GM12874 (cell line): ENCODE measurements around the gene RSPH6A.

Source experiments
- TF ChIP-seq, protein P1 (sequence below): IDR thresholded peaks from 2 replicates; pipeline ENCODE4 v1.5.1; 2011; ENCODE audit warnings: low read depth, mild to moderate bottlenecking, control low read depth, low read length, moderate library complexity; ENCODE audit not compliant: insufficient read depth

Gene RSPH6A

DNA sequence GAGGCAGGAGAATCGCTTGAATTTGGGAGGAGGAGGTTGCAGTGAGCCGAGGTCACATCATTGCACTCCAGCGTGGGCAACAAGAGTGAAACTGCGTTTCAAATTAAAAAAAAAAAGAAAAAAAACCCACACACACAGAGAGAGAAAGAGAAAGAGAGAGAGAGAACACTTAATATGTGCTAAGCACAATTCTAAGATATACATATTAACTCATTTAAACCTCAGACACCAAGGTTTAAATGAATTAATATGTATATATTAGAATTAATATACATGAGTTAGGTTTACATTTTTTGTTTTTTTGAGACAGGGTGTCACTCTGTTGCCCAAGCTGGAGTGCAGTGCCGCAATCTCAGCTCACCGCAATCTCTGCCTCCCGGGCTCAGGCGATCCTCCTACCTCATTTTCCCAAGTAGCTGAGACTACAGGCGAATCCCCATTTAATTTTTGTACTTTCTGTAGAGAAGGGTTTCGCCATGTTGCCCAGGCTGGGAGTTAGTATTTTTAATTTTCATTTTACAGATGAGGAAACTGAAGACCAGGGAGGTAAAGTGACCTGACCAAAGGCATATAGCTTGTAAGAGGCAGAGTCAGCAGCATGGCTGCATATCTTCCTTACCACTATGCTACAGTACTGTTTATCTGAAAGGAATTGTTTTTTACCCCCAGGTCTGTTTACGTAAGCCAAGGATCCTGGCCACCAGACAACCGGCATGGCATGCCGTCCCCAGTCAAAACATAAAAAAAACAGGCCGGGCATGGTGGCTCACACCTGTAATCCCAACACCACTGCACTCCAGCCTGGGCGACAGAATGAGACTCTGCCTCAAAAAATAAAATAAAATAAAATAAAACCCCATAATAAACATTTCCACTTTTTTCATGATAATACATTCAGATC is 45.5 kb upstream of the RSPH6A start:
- TF ChIP-seq, protein P1, sequence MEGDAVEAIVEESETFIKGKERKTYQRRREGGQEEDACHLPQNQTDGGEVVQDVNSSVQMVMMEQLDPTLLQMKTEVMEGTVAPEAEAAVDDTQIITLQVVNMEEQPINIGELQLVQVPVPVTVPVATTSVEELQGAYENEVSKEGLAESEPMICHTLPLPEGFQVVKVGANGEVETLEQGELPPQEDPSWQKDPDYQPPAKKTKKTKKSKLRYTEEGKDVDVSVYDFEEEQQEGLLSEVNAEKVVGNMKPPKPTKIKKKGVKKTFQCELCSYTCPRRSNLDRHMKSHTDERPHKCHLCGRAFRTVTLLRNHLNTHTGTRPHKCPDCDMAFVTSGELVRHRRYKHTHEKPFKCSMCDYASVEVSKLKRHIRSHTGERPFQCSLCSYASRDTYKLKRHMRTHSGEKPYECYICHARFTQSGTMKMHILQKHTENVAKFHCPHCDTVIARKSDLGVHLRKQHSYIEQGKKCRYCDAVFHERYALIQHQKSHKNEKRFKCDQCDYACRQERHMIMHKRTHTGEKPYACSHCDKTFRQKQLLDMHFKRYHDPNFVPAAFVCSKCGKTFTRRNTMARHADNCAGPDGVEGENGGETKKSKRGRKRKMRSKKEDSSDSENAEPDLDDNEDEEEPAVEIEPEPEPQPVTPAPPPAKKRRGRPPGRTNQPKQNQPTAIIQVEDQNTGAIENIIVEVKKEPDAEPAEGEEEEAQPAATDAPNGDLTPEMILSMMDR: no peak

- TF ChIP-seq, protein P1: no peak
Measured at GRCh38 chr19:45854167-45854778, 39.2 kb upstream of the RSPH6A start.

DNA sequence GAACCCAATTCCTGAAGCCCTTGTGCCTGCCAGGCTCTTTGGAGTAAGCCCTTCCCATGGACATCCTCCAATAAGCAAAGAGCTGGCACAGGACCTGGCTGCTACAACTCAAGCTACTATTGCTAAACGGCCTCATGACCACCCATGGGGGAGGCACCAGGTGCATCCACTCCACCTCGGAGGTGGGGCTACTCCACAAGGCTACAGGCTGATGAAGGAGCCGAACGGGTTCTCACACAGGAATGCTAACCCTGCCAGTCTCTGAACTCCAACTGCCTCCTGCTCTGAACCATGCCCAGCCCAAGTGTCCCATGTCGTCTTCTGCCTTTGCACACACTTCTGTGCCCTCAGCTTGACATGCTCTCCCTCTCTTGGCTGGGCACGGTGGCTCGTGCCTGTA is 37.9 kb upstream of the RSPH6A start:
- TF ChIP-seq, protein P1: no peak

- TF ChIP-seq, protein P1: no peak
Measured at GRCh38 chr19:45852145-45852750, 37.1 kb upstream of the RSPH6A start.

DNA sequence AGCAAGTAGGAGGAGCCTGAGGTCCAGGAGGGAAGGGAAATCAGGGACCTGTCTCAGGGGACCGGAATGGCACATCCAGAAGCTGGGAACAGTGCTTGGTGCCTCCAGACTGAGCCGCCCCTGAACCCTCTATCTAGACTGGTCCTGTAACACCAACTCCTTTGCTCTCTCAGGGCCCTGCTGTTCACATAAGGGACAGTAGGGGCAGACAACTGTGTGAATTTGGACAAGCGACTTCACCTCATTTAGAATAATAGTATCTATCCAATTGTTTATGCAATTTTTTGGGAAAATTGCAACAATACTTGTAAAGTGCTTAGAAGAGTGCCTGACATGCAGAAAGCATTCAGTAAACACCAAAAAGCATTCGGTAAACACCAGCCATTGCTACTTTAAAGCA is 33.8 kb upstream of the RSPH6A start:
- TF ChIP-seq, protein P1: peak; percentile 35; the same call in 1 of the 2 replicates

DNA sequence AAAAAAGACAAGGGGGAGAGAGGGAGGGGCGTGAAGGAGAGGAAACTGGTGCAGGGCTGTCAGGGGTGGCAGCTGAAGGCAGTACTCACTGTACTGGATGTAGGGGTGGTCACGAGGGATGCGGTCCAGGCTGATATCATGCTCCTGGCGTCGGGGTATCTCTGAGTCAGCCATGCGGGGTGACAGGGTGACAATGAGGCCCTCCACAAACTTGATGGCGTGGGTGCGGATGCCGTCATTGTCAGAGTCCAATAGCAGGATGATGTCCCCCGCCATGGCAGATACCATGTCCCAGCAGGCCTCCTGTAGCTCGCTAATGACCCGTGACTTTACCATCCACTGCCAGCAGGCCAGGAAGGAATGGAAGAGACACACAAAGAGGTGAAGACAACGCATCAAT is 32.6 kb upstream of the RSPH6A start:
- TF ChIP-seq, protein P1: no peak

GRCh38 chr19:45842198-45842597 is 27.1 kb upstream of the RSPH6A start:
- TF ChIP-seq, protein P1: no peak
